HFF-Myc (cell line): ENCODE measurements around the gene SLC29A3.

ENCODE experiments used
- DNase-seq: peaks from one replicate; pipeline ENCODE4 v3.0.0-alpha.2; 2011; ENCODE audit warnings: low read depth; ENCODE audit errors: extremely low read depth
- H3K4me3 ChIP-seq: replicated peaks from 2 replicates; pipeline ENCODE4 v1.5.1; 2011; ENCODE audit warnings: low read depth, mild to moderate bottlenecking, control low read depth, low read length
- TF ChIP-seq, protein P1 (sequence below): IDR thresholded peaks from 2 replicates; pipeline ENCODE4 v1.5.1; 2012; ENCODE audit warnings: mild to moderate bottlenecking, low read depth, low read length, control low read depth; ENCODE audit errors: missing control alignments

Gene SLC29A3

DNA sequence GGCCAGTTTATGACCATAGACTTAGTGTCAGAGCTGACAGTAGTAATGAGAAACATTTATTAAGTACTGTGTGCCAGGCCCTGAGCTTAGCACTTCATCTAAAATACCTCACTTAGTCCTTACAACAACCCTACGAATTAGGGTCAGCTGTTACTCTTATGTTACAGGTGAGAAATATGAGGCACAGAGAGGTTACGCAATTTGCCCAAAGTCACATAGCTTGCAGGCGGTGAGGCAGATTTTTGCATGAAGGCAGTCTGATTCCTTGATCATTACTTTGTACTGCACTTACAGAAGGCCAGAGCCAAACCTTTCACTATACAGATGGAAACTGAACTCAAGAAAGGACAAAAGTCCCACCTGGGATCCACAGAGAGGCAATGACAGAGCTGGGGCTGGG is 87.8 kb downstream of the SLC29A3 start:
- DNase-seq: no peak
- no peak overlapping the region for H3K4me3 ChIP-seq
- TF ChIP-seq, protein P1, sequence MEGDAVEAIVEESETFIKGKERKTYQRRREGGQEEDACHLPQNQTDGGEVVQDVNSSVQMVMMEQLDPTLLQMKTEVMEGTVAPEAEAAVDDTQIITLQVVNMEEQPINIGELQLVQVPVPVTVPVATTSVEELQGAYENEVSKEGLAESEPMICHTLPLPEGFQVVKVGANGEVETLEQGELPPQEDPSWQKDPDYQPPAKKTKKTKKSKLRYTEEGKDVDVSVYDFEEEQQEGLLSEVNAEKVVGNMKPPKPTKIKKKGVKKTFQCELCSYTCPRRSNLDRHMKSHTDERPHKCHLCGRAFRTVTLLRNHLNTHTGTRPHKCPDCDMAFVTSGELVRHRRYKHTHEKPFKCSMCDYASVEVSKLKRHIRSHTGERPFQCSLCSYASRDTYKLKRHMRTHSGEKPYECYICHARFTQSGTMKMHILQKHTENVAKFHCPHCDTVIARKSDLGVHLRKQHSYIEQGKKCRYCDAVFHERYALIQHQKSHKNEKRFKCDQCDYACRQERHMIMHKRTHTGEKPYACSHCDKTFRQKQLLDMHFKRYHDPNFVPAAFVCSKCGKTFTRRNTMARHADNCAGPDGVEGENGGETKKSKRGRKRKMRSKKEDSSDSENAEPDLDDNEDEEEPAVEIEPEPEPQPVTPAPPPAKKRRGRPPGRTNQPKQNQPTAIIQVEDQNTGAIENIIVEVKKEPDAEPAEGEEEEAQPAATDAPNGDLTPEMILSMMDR: no peak

DNA sequence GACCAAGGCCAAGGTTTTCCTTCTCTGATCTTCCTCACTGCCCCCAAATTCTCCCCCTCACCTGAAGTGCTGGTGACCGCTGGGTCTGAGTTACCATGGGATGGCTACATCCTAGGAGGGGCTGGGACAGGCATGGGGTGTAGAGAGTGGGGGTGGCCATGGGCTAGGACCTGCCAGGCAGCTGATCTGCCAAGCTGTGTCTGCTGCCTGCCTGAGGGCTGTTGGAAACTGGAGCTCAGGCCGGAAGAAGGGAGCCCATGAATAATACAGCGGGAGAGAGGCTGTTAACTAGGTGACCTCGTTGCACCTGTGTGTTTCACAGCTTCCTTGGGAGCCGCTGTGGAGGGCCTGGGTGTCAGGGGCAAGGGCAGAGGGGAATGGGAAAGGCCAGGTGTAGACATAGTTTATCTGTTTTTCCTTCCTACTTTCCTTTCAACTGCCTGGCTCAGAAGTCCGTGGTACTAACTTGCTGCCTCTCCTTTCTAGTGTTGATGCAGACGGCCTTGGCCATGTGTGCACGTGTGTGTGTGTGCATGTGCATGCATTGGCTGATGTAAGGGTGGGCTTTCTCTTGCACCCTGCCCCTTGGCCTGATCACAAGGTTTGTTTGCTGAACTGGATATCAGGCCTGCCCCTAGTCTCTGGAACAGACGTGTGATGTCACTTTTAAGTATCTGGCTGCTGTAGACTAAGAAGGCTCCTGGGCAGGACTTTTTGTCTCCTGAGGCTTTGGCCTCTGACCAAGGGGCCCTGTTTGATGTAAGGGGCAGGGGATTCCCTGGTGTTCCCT is 89.6 kb downstream of the SLC29A3 start:
- TF ChIP-seq, protein P1: no peak

DNA sequence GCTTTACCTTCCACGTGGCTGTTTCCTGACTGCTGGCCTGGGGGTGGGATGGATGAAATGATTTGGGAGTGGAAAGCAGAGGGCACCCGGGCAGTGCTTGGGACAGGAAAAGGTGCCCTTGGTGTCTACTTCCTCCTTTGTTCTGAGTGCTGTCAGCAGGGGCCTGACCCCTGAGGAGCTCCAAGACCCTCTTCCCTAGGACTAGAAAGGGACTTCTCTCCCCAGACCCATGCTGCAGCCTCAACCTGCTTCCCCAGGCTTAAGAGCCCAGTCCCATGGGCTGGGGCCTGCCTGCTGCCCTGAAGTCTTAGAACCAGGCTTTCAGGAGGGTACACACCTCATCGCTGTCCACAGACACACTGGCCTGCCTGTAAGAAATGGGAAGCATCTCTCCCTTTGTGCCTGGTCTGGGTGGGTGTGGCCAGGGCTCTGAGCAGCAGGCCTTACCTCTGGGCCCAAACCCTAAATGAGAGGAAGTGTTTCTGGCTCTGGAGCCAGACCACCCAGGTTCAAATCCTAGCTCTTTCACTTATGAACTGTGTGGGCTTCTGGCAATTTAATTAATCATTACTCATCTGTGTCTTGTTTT is 90.6 kb downstream of the SLC29A3 start:
- no peak overlapping the region for H3K4me3 ChIP-seq
- TF ChIP-seq, protein P1: no peak
- no peak for DNase-seq

More for the DNA sequence above, 89.6 kb downstream of the SLC29A3 start:
- H3K4me3 ChIP-seq: no peak overlapping the region
- DNase-seq: no peak
